GM21423 (cell line): Measurements from ENCODE around the gene RNF135.
"Not testable (repeated sequence)": the region's sequence is repeated elsewhere in the genome, so short reads cannot be mapped to it uniquely, and the experiment has no call there.

Experiments used
- ATAC-seq: cut with Tn5 transposase; IDR thresholded peaks from one replicate; pipeline ENCODE4 v1.9.1; 2021; ENCODE audit warnings: mild to moderate bottlenecking, moderate library complexity; ENCODE audit not compliant: unreplicated experiment

The RNF135 gene, protein sequence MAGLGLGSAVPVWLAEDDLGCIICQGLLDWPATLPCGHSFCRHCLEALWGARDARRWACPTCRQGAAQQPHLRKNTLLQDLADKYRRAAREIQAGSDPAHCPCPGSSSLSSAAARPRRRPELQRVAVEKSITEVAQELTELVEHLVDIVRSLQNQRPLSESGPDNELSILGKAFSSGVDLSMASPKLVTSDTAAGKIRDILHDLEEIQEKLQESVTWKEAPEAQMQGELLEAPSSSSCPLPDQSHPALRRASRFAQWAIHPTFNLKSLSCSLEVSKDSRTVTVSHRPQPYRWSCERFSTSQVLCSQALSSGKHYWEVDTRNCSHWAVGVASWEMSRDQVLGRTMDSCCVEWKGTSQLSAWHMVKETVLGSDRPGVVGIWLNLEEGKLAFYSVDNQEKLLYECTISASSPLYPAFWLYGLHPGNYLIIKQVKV

DNA sequence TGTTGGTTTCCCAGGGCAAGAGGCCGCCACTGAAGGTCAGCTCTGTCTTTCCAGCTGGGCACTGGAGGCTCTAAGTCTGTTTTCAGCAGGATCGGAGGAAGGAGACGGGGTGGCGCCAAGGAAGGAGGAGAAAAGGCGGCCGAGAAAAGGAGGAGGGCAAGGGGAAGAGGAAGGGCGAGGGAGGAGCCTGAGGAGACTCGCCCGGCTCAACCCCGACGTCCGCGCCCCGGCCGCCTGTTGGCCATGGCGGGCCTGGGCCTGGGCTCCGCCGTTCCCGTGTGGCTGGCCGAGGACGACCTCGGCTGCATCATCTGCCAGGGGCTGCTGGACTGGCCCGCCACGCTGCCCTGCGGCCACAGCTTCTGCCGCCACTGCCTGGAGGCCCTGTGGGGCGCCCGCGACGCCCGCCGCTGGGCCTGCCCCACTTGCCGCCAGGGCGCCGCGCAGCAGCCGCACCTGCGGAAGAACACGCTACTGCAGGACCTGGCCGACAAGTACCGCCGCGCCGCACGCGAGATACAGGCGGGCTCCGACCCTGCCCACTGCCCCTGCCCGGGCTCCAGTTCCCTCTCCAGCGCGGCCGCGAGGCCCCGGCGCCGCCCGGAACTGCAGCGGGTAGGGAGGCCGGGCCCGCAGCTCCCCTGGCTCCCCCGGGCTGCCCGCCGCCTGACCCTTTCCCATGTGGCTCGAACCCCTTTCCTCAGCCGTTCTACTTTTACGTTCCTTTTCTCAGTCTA, at the start of gene RNF135:
Gene RNF135, plus strand, starts transcription at position 209 of the 737 bp plus-strand sequence. Its CDS starts 35 bp downstream, at position 244.
- ATAC-seq, result peak; percentile 59

GRCh38 chr17:30921544-30922196, 49.2 kb upstream of the RNF135 start, which contains the start of gene ADAP2:
Gene ADAP2 (plus strand): TSS chr17:30921945. CDS start chr17:30922015, 70 bp downstream.
- ATAC-seq, result no peak

- ATAC-seq, result no peak
These were observed 48.4 kb upstream of the RNF135 start for GRCh38 chr17:30922235-30923030.

DNA sequence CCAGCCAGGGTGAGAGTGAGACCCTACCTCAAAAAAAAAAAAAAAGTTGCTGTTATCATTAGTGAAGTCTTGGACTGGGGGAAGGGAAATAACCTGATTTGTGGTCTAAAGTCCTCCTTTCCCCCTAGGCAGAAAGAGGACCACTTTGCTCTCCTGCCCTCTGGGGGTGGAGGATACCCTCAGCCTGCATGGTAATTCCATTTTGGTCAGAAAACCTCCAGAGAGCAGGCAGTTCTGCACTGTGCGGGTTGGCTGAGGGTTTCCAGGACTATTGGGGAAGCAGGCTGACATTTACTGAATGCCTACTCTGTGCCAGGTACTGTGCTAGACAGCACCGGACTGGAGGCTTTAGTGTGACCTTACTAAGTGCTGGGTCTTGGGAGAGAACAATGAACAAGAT, 46.5 kb upstream of the RNF135 start:
- no peak for ATAC-seq

GRCh38 chr17:30926516-30926915, 44.3 kb upstream of the RNF135 start:
- no peak for ATAC-seq

DNA sequence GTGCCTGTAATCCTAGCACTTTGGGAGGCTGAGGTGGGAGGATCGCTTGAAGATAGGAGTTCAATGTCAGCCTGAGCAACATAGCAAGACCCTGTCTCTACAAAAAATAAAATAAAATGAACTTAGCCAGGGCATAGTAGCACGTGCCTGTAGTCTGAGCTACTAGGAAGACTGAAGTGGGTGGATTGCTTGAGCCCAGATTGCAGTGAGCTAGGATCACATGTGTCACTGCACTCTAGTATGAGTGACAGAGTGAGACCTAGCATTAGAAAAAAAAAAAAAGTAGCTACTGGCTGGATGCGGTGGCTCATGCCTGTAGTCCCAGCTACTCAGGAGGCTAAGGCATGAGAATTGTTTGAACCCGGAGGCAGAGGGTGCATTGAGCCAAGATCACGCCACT, 43.1 kb upstream of the RNF135 start:
- ATAC-seq, result no peak

GRCh38 chr17:30928584-30928983, 42.3 kb upstream of the RNF135 start:
- ATAC-seq, result no peak

GRCh38 chr17:30929081-30929633, 41.7 kb upstream of the RNF135 start:
- ATAC-seq, result no peak

DNA sequence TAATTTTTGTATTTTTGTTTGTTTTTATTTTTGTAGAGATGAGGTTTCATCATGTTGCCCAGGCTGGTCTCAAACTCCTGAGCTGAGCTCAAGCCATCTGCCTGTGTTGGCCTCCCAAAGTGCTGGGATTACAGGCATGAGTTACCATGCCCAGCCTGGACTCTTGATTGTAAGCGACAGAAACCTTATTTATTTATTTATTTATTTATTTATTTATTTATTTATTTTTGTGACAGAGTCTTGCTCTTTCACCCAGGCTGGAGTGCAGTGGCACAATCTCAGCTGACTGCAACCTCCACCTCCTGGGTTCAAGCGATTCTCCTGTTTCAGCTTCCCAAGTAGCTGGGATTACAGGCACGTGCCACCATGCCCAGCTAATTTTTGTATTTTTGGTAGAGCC, 41.0 kb upstream of the RNF135 start:
- not testable (repeated sequence) for ATAC-seq

DNA sequence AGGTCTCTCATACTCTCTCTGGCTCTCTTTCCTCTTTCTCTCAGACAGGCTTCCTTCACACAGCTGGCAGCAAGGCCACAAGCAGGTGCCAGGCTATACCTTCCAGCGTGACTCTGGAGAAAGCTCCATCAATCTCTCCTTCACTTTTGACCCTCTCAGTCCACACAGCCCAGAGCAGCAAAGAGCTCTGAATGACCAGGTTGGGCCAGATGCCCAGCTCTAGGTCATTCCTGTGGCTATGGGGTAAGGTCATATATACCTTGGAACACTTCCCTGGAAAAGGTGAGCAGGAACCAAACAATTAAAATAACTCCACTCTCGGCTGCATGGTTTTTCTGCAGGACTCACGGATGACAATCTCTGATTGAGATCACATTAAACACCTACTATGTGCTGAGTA, 40.3 kb upstream of the RNF135 start:
- ATAC-seq, result no peak

GRCh38 chr17:30931582-30931981, 39.3 kb upstream of the RNF135 start:
- ATAC-seq, result not testable (repeated sequence)

GRCh38 chr17:30933966-30934365, 36.9 kb upstream of the RNF135 start:
- no peak for ATAC-seq

- ATAC-seq, result no peak
These were observed 31.7 kb upstream of the RNF135 start for GRCh38 chr17:30939051-30939689.

DNA sequence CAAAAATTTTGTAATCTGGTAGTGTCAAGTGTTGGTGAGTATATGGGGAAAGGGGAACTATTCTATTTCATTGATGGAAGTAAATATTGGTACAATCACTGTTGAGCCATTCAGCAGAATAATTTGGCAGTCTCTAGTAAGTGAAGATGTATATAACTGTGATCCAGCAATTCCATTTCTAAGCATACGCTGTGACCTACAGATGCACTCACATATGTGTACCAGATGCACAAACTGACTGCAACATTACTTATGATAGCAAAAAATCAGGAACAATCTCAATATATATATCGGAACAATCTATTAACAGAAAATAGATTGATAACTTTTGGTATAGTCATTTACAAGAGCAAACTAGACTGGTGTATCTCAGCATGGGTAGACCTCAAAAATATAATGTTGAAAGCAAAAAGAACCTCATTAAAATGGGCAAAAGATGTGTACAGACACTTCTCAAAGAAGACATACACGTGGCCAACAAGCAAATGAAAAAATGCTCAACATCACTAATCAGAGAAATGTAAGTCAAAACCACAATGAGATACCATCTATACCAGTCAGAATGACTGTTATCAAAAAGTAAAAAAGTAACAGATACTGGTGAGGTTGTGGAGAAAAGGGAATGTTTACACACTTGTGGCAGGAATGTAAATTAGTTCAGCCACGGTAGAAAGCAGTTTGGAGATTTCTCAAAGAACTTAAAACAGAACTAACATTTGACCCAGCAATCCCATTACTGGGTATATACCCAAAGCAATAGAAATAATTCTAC, 28.3 kb upstream of the RNF135 start:
- no peak for ATAC-seq

DNA sequence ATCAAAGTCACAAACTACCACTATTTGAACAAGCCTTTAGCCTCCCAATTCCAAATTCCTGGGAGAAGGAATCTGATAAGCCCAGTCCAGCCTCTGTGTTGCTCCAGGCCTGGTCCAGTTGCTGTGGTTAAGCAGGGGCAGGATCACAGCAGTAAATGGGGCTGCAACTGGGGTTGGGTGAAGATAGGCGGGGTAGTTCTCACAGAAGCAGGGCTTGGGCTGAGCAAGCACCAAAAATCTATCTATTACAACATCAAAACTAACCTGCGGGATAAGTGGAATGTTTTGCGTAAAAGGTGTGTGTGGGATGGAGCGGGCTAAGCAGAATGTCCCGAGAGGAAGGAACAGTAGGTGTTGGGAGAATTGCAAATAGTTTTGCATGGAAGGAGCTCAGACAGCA, 23.0 kb upstream of the RNF135 start:
- no peak for ATAC-seq

DNA sequence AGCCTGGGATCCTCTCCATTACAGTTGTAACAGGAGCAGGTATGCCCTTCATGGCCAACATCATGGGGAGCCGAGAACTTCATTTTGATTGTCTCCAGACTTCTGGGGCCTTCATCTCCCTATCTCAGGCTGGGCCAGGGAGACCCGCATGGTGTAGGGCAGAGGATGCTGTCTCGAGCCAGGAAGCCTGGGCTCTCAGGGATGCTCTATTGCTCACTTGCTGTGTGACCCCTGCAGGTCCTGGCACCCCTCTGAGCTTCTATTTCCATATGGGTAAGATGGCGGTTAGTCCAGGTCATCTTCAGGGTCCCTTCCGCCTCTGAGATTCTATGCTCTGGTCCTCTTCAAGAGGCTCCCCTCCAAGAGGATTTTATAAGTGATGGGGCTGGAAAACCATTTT, 20.6 kb upstream of the RNF135 start:
- ATAC-seq, result no peak

GRCh38 chr17:30950669-30951399, 20.0 kb upstream of the RNF135 start:
- no peak for ATAC-seq

GRCh38 chr17:30952638-30953393, 18.0 kb upstream of the RNF135 start:
- no peak for ATAC-seq
